ENCODE results near the gene TRPC4AP. TPM values are rescaled to one million over a fixed set of nuclear protein-coding genes. Genes with fewer than 3 reads are reported as not detected.

TRPC4AP gene
- total RNA-seq, 1 experiment from 2014 or later = 48.6 TPM

- H3K27me3 ChIP-seq (ENCODE audit: insufficient read depth, low read length) = no peaks in the 10 kb centered on the region
- no peaks in the 10 kb centered on the region for H3K9me2 ChIP-seq (ENCODE audit: insufficient read depth)
- no peak overlapping the region for H2AFZ ChIP-seq (ENCODE audit: low read depth, low read length, poor library complexity, severe bottlenecking)
- peaks cover 11 to 12% of the 10 kb centered on the region in 2 experiments; a peak in 3 of 4 replicates for H3K36me3 ChIP-seq (ENCODE audit: control insufficient read depth in 1 of 2, insufficient read depth in 2 of 2, low read length in 2 of 2)
- no TSS peak for BruUV-seq (replicated peaks)
- RAD21 ChIA-PET (ENCODE audit: low non-redundant PET in 1 of 2, low total read pairs in 2 of 2, uncharacterized antibody in 2 of 2, unreplicated experiment in 2 of 2) = no interaction called here
- ATAC-seq (no peak), DNase-seq (ENCODE audit: low read depth, low spot score) (no peak)
- H3K27ac ChIP-seq (ENCODE audit: low read depth, low read length) = no peak overlapping the region
- H3K9me3 ChIP-seq (ENCODE audit: control insufficient read depth in 1 of 2, insufficient read depth in 1 of 2, low read depth in 1 of 2, low read length in 2 of 2) = no peaks in the 10 kb centered on the region
- intact Hi-C loops (cut with micrococcal nuclease) = no loop called here
- no peaks in the 10 kb centered on the region for H3K4me1 ChIP-seq (ENCODE audit: control insufficient read depth in 1 of 2, insufficient read depth in 2 of 2, low read length in 2 of 2)
- H4K20me1 ChIP-seq (ENCODE audit: insufficient read depth) = no peaks in the 10 kb centered on the region
- no peak overlapping the region for H3K4me3 ChIP-seq (replicated peaks in 1 of 2; ENCODE audit: low read depth in 1 of 2, low read length in 2 of 2)
- no peaks in the 10 kb centered on the region for H3K79me2 ChIP-seq (ENCODE audit: insufficient read depth, low read length)
- no peak overlapping the region for H3K9ac ChIP-seq (ENCODE audit: low read length)
- POLR2A ChIA-PET = no interaction called here
- CTCF ChIA-PET = no interaction called here
- H3K4me2 ChIP-seq (ENCODE audit: low read length) = no peak overlapping the region
- no peak for TF ChIP-seq ZFX (IDR thresholded peaks at IDR 0.05)
- TF ChIP-seq JUND (IDR thresholded peaks at IDR 0.05) = no peak
- no peak for TF ChIP-seq SP1 (IDR thresholded peaks at IDR 0.05; ENCODE audit: low read depth)
- no peak for TF ChIP-seq SRF (IDR thresholded peaks at IDR 0.05; ENCODE audit: low read depth)
- no peak for TF ChIP-seq ELF1 (IDR thresholded peaks at IDR 0.05; ENCODE audit: borderline replicate concordance, low read depth)
- TF ChIP-seq CTCF (IDR thresholded peaks at IDR 0.05 in 2 of 3, conservative IDR thresholded peaks at IDR 0.05 in 1 of 3; ENCODE audit: borderline replicate concordance in 1 of 3, insufficient read depth in 1 of 3, low read depth in 2 of 3, low read length in 2 of 3) = no peak
- no peak for TF ChIP-seq EZH2phosphoT487 (IDR thresholded peaks at IDR 0.05; ENCODE audit: borderline replicate concordance)
- no peak for TF ChIP-seq EZH2 (IDR thresholded peaks at IDR 0.05)
- TF ChIP-seq RAD21 (IDR thresholded peaks at IDR 0.05; ENCODE audit: low read depth) = no peak
- no peak for TF ChIP-seq CBX3 (IDR thresholded peaks at IDR 0.05; ENCODE audit: low read depth)
- no peak for TF ChIP-seq POLR2A (IDR thresholded peaks at IDR 0.05; ENCODE audit: borderline replicate concordance, extremely low read depth, insufficient read depth, insufficient read length)
- no peak for TF ChIP-seq MAX (IDR thresholded peaks at IDR 0.05)
- no peak for TF ChIP-seq YY1 (IDR thresholded peaks at IDR 0.05; ENCODE audit: extremely low read depth, insufficient replicate concordance, low read depth, low read length)
- no peak for TF ChIP-seq EGR1 (IDR thresholded peaks at IDR 0.05; ENCODE audit: low read depth)
- no peak for TF ChIP-seq TCF7L2 (IDR thresholded peaks at IDR 0.05; ENCODE audit: borderline replicate concordance, extremely low read depth, insufficient read depth, insufficient read length)
- TF ChIP-seq CEBPB (IDR thresholded peaks at IDR 0.05; ENCODE audit: low read depth) = no peak
- TF ChIP-seq ZBTB33 (IDR thresholded peaks at IDR 0.05; ENCODE audit: extremely low read depth, insufficient replicate concordance, low read length) = no peak
- TF ChIP-seq REST (IDR thresholded peaks at IDR 0.05; ENCODE audit: low read depth) = no peak
- TF ChIP-seq POLR2AphosphoS5 (IDR thresholded peaks at IDR 0.05; ENCODE audit: low read depth, low read length) = no peak
- no peak for TF ChIP-seq FOSL1 (IDR thresholded peaks at IDR 0.05; ENCODE audit: low read depth)
Measured at GRCh38 chr20:35122756-35123405, 30.3 kb upstream of the TRPC4AP start.
